ENCODE data around the gene MBTPS1.

GRCh38 chr16:84110527-84110926 lies 6.2 kb downstream of the MBTPS1 start:
- TF ChIP-seq CTCF (IDR thresholded peaks at IDR 0.05) (no peak), POLR2A (IDR thresholded peaks at IDR 0.05) (no peak)

Measured in heart left ventricle (tissue), 13 donors.